ENCODE measurements around the gene BACH2.

GRCh38 chr6:90144928-90145555, 151.6 kb downstream of the BACH2 start:
- no peak for TF ChIP-seq CTCF (conservative IDR thresholded peaks at IDR 0.05 in 1 of 2, IDR thresholded peaks at IDR 0.05 in 1 of 2; ENCODE audit: low read depth in 1 of 2, low read length in 2 of 2)
- TF ChIP-seq EZH2 (IDR thresholded peaks at IDR 0.05; ENCODE audit: low read length, missing control alignments), result no peak

Data from fibroblast of lung (primary cell).